HCT116 (cell line): ENCODE data around the gene RNF166.

Experiments used
- CEBPB ChIP-seq: IDR thresholded peaks from 2 replicates; pipeline ENCODE4 v1.6.1; 2012; ENCODE audit warnings: low read depth
- CTCF ChIP-seq, 3 experiments: fragments of 200-600 bp in 1 of 3; sonication (generic) in 1 of 3; IDR thresholded peaks in 2 of 3; conservative IDR thresholded peaks in 1 of 3; 2 replicates each; pipeline ENCODE4 v1.5.1; 2012 to 2017; ENCODE audit warnings: low read depth in 2 of 3, low read length in 2 of 3, antibody characterized with exemption in 1 of 3, borderline replicate concordance in 1 of 3, control low read depth in 1 of 3, mild to moderate bottlenecking in 1 of 3, mixed read lengths in 1 of 3, mixed run types in 1 of 3, moderate library complexity in 1 of 3; ENCODE audit not compliant: insufficient read depth in 1 of 3
- POLR2AphosphoS5 ChIP-seq: IDR thresholded peaks from 2 replicates; pipeline ENCODE4 v1.6.1; 2011; ENCODE audit warnings: mild to moderate bottlenecking, low read depth, low read length, moderate library complexity
- TF ChIP-seq, protein P1 (sequence below): IDR thresholded peaks from 2 replicates; pipeline ENCODE4 v1.6.1; 2012; ENCODE audit warnings: low read depth

GRCh38 chr16:88712362-88712979 is 6.3 kb upstream of the RNF166 start:
- TF ChIP-seq CEBPB (no peak), POLR2AphosphoS5 (no peak), CTCF (IDR thresholded peaks at IDR 0.05 in 2 of 3, conservative IDR thresholded peaks at IDR 0.05 in 1 of 3; ENCODE audit: borderline replicate concordance in 1 of 3, insufficient read depth in 1 of 3, low read depth in 2 of 3, low read length in 2 of 3) (no peak)
- TF ChIP-seq, protein P1, sequence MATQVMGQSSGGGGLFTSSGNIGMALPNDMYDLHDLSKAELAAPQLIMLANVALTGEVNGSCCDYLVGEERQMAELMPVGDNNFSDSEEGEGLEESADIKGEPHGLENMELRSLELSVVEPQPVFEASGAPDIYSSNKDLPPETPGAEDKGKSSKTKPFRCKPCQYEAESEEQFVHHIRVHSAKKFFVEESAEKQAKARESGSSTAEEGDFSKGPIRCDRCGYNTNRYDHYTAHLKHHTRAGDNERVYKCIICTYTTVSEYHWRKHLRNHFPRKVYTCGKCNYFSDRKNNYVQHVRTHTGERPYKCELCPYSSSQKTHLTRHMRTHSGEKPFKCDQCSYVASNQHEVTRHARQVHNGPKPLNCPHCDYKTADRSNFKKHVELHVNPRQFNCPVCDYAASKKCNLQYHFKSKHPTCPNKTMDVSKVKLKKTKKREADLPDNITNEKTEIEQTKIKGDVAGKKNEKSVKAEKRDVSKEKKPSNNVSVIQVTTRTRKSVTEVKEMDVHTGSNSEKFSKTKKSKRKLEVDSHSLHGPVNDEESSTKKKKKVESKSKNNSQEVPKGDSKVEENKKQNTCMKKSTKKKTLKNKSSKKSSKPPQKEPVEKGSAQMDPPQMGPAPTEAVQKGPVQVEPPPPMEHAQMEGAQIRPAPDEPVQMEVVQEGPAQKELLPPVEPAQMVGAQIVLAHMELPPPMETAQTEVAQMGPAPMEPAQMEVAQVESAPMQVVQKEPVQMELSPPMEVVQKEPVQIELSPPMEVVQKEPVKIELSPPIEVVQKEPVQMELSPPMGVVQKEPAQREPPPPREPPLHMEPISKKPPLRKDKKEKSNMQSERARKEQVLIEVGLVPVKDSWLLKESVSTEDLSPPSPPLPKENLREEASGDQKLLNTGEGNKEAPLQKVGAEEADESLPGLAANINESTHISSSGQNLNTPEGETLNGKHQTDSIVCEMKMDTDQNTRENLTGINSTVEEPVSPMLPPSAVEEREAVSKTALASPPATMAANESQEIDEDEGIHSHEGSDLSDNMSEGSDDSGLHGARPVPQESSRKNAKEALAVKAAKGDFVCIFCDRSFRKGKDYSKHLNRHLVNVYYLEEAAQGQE: no peak
